Measurements from ENCODE around the gene CNOT6.

The CNOT6 gene

GRCh38 chr5:180618487-180618828 lies 124.3 kb downstream of the CNOT6 start:
- no peak for DNase-seq (ENCODE audit: low read depth in 2 of 2)
- no peak for TF ChIP-seq CTCF (IDR thresholded peaks at IDR 0.05; ENCODE audit: low read depth, low read length)
- H3K4me3 ChIP-seq (replicated peaks in 1 of 2; ENCODE audit: low read depth in 2 of 2, low read length in 2 of 2): peak overlapping the region; percentile 13 to 41

- TF ChIP-seq CTCF (IDR thresholded peaks at IDR 0.05; ENCODE audit: low read depth, low read length): peak; percentile 31
- peak; percentile 48 to 55 for DNase-seq (ENCODE audit: low read depth in 2 of 2)
- peak overlapping the region; percentile 13 to 41 for H3K4me3 ChIP-seq (replicated peaks in 1 of 2; ENCODE audit: low read depth in 2 of 2, low read length in 2 of 2)
These were observed 124.8 kb downstream of the CNOT6 start for GRCh38 chr5:180618829-180619562.

GRCh38 chr5:180619563-180619915 lies 125.4 kb downstream of the CNOT6 start:
- no peak for DNase-seq (ENCODE audit: low read depth in 2 of 2)
- H3K4me3 ChIP-seq (replicated peaks in 1 of 2; ENCODE audit: low read depth in 2 of 2, low read length in 2 of 2): no peak overlapping the region
- no peak for TF ChIP-seq CTCF (IDR thresholded peaks at IDR 0.05; ENCODE audit: low read depth, low read length)

GRCh38 chr5:180620014-180620413 lies 125.8 kb downstream of the CNOT6 start:
- TF ChIP-seq CTCF (IDR thresholded peaks at IDR 0.05; ENCODE audit: low read depth, low read length): no peak
- DNase-seq (ENCODE audit: low read depth in 2 of 2): no peak
- no peak overlapping the region for H3K4me3 ChIP-seq (replicated peaks in 1 of 2; ENCODE audit: low read depth in 2 of 2, low read length in 2 of 2)

GRCh38 chr5:180621311-180621710 lies 127.1 kb downstream of the CNOT6 start:
- no peak for TF ChIP-seq CTCF (IDR thresholded peaks at IDR 0.05; ENCODE audit: low read depth, low read length)
- no peak for DNase-seq (ENCODE audit: low read depth in 2 of 2)
- H3K4me3 ChIP-seq (replicated peaks in 1 of 2; ENCODE audit: low read depth in 2 of 2, low read length in 2 of 2): no peak overlapping the region

- no peak overlapping the region for H3K4me3 ChIP-seq (replicated peaks in 1 of 2; ENCODE audit: low read depth in 2 of 2, low read length in 2 of 2)
- TF ChIP-seq CTCF (IDR thresholded peaks at IDR 0.05; ENCODE audit: low read depth, low read length): no peak
- no peak for DNase-seq (ENCODE audit: low read depth in 2 of 2)
These were observed 128.7 kb downstream of the CNOT6 start for GRCh38 chr5:180622910-180623309.

- H3K4me3 ChIP-seq (replicated peaks in 1 of 2; ENCODE audit: low read depth in 2 of 2, low read length in 2 of 2): no peak overlapping the region
- no peak for DNase-seq (ENCODE audit: low read depth in 2 of 2)
- TF ChIP-seq CTCF (IDR thresholded peaks at IDR 0.05; ENCODE audit: low read depth, low read length): no peak
These were observed 129.2 kb downstream of the CNOT6 start for GRCh38 chr5:180623411-180623834.
